Central memory CD8-positive, alpha-beta T cell (primary cell): ENCODE results near the gene FAM171A1.
"Not testable (repeated sequence)": the region's sequence is repeated elsewhere in the genome, so short reads cannot be mapped to it uniquely, and the experiment has no call there.

Experiments
- ATAC-seq: fragments of 150-1000 bp; cut with Tn5 transposase; replicated peaks from 2 replicates; pipeline ENCODE4 v1.10.0; 2022; ENCODE audit warnings: mild to moderate bottlenecking, moderate FRiP score, moderate number of reproducible peaks; ENCODE audit not compliant: poor library complexity, severe bottlenecking; ENCODE audit errors: extremely low read depth
- DNase-seq, 2 donors: peaks; one replicate each; pipeline ENCODE4 v3.0.0; 2021; ENCODE audit warnings: low spot score in 2 of 2
- H3K27ac Mint-ChIP-seq: one replicate; pipeline ENCODE4 v1.8.0; 2022; ENCODE audit warnings: low read depth, mild to moderate bottlenecking, moderate library complexity, mixed read lengths
- H3K27me3 Mint-ChIP-seq: one replicate; pipeline ENCODE4 v1.8.0; 2022; ENCODE audit warnings: mixed read lengths
- H3K36me3 Mint-ChIP-seq: one replicate; pipeline ENCODE4 v1.8.0; 2022; ENCODE audit warnings: mild to moderate bottlenecking, moderate library complexity, mixed read lengths; ENCODE audit not compliant: insufficient read depth
- H3K4me1 Mint-ChIP-seq: one replicate; pipeline ENCODE4 v1.8.0; 2022; ENCODE audit warnings: mixed read lengths
- H3K4me3 Mint-ChIP-seq: one replicate; pipeline ENCODE4 v1.8.0; 2022; ENCODE audit warnings: mild to moderate bottlenecking, moderate library complexity, mixed read lengths
- H3K9me3 Mint-ChIP-seq: one replicate; pipeline ENCODE4 v1.8.0; 2022; ENCODE audit warnings: mixed read lengths

Gene FAM171A1

GRCh38 chr10:15370856-15371701 is at the start of gene FAM171A1:
Gene FAM171A1, minus strand, starts transcription at chr10:15371289. Its CDS starts 237 bp downstream, at chr10:15371052.
- Mint-ChIP-seq H3K27me3 (peaks cover 43% of the 10 kb centered on the region), H3K4me1 (no peaks in the 10 kb centered on the region), H3K9me3 (no peaks in the 10 kb centered on the region), H3K36me3 (no peaks in the 10 kb centered on the region), H3K4me3 (peak within 1 kb of the TSS; percentile 67), H3K27ac (no peak within 1 kb of the TSS)
- no peak for DNase-seq
- peak; percentile 66 for ATAC-seq

- Mint-ChIP-seq H3K9me3 (peaks cover 6% of the 10 kb centered on the region), H3K4me1 (no peaks in the 10 kb centered on the region), H3K36me3 (peaks cover 2% of the 10 kb centered on the region), H3K27ac (no peak overlapping the region), H3K27me3 (peaks cover 33% of the 10 kb centered on the region), H3K4me3 (no peak overlapping the region)
- DNase-seq (no peak), ATAC-seq (no peak)
Measured at GRCh38 chr10:15420858-15421257, 49.8 kb upstream of the FAM171A1 start.

- Mint-ChIP-seq H3K9me3 (peaks cover 6% of the 10 kb centered on the region), H3K27me3 (peaks cover 33% of the 10 kb centered on the region), H3K4me1 (no peaks in the 10 kb centered on the region), H3K27ac (no peak overlapping the region), H3K36me3 (peaks cover 2% of the 10 kb centered on the region), H3K4me3 (no peak overlapping the region)
- ATAC-seq (no peak), DNase-seq (no peak)
Measured at GRCh38 chr10:15419279-15419874, 48.3 kb upstream of the FAM171A1 start.

GRCh38 chr10:15416034-15416433 is 44.9 kb upstream of the FAM171A1 start:
- ATAC-seq (no peak), DNase-seq (no peak)
- Mint-ChIP-seq H3K9me3 (peaks cover 6% of the 10 kb centered on the region), H3K27me3 (peaks cover 27% of the 10 kb centered on the region), H3K27ac (no peak overlapping the region), H3K4me3 (no peak overlapping the region), H3K4me1 (no peaks in the 10 kb centered on the region), H3K36me3 (no peaks in the 10 kb centered on the region)

- Mint-ChIP-seq H3K27ac (no peak overlapping the region), H3K4me1 (no peaks in the 10 kb centered on the region)
Measured at GRCh38 chr10:15411010-15411409, 39.9 kb upstream of the FAM171A1 start.

GRCh38 chr10:15409350-15409749 is 38.3 kb upstream of the FAM171A1 start:
- H3K27ac Mint-ChIP-seq, DNase-seq, H3K9me3 Mint-ChIP-seq, ATAC-seq, H3K4me1 Mint-ChIP-seq, H3K4me3 Mint-ChIP-seq, H3K36me3 Mint-ChIP-seq: not testable (repeated sequence)
- H3K27me3 Mint-ChIP-seq, result peaks cover 41% of the 10 kb centered on the region

More at GRCh38 chr10:15411010-15411409, 39.9 kb upstream of the FAM171A1 start:
- ATAC-seq (no peak), DNase-seq (no peak)
- Mint-ChIP-seq H3K9me3 (peaks cover under 1% of the 10 kb centered on the region), H3K27me3 (peaks cover 26% of the 10 kb centered on the region), H3K4me3 (no peak overlapping the region), H3K36me3 (no peaks in the 10 kb centered on the region)

GRCh38 chr10:15408557-15408956 is 37.5 kb upstream of the FAM171A1 start:
- Mint-ChIP-seq H3K4me3 (no peak overlapping the region), H3K36me3 (no peaks in the 10 kb centered on the region), H3K4me1 (no peaks in the 10 kb centered on the region), H3K27me3 (peaks cover 43% of the 10 kb centered on the region), H3K9me3 (no peaks in the 10 kb centered on the region), H3K27ac (no peak overlapping the region)
- no peak for ATAC-seq
- DNase-seq, result no peak

GRCh38 chr10:15405319-15405718 is 34.2 kb upstream of the FAM171A1 start:
- H3K9me3 Mint-ChIP-seq, result no peaks in the 10 kb centered on the region
- H3K4me3 Mint-ChIP-seq, result no peak overlapping the region
- peaks cover 40% of the 10 kb centered on the region for H3K27me3 Mint-ChIP-seq
- DNase-seq (no peak), ATAC-seq (no peak)
- H3K36me3 Mint-ChIP-seq, result no peaks in the 10 kb centered on the region
- no peak overlapping the region for H3K27ac Mint-ChIP-seq
- H3K4me1 Mint-ChIP-seq, result no peaks in the 10 kb centered on the region

GRCh38 chr10:15401382-15401781 is 30.3 kb upstream of the FAM171A1 start:
- Mint-ChIP-seq H3K27ac (no peak overlapping the region), H3K4me1 (no peaks in the 10 kb centered on the region), H3K36me3 (no peaks in the 10 kb centered on the region), H3K4me3 (no peak overlapping the region), H3K9me3 (no peaks in the 10 kb centered on the region), H3K27me3 (peaks cover 43% of the 10 kb centered on the region)
- ATAC-seq (no peak), DNase-seq (no peak)

GRCh38 chr10:15400461-15400860 is 29.4 kb upstream of the FAM171A1 start:
- H3K27me3 Mint-ChIP-seq, result peaks cover 40% of the 10 kb centered on the region
- not testable (repeated sequence) for ATAC-seq, H3K4me1 Mint-ChIP-seq, H3K36me3 Mint-ChIP-seq, H3K4me3 Mint-ChIP-seq, H3K9me3 Mint-ChIP-seq, DNase-seq, H3K27ac Mint-ChIP-seq

- Mint-ChIP-seq H3K4me3 (no peak overlapping the region), H3K36me3 (no peaks in the 10 kb centered on the region), H3K4me1 (no peaks in the 10 kb centered on the region), H3K9me3 (no peaks in the 10 kb centered on the region), H3K27ac (no peak overlapping the region), H3K27me3 (peaks cover 30% of the 10 kb centered on the region)
- DNase-seq (no peak), ATAC-seq (no peak)
Measured at GRCh38 chr10:15399060-15399661, 28.1 kb upstream of the FAM171A1 start.

GRCh38 chr10:15395935-15396334 is 24.8 kb upstream of the FAM171A1 start:
- H3K36me3 Mint-ChIP-seq, result no peaks in the 10 kb centered on the region

More at GRCh38 chr10:15395935-15396334, 24.8 kb upstream of the FAM171A1 start:
- Mint-ChIP-seq H3K27me3 (peaks cover 48% of the 10 kb centered on the region), H3K27ac (no peak overlapping the region), H3K4me1 (no peaks in the 10 kb centered on the region), H3K4me3 (no peak overlapping the region), H3K9me3 (no peaks in the 10 kb centered on the region)
- no peak for DNase-seq
- no peak for ATAC-seq
